ENCODE data around the gene CCDC69.

Gene CCDC69

DNA sequence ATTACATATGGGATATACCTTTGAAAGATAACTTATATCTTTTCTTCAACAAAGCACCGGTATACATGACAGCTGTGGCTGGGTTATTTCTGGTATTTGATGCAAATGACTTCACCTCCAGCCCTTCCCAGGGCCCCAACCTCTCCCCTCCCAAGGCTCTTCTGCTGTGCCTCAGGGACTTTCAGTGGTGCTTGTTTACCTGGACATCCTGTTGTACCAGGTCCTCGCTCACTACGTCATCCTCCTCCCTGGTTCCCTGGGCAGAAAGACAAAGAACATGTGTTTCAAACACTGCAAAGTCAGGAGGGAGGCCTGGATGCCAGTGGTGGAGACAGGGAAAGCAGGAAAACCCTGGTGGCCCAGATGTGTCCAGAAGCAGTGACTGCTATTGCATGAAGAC lies 89.7 kb downstream of the CCDC69 start:
- peak overlapping the region; percentile 4; the same call in 1 of the 2 replicates for H3K9ac ChIP-seq (ENCODE audit: low read length)
- no peaks in the 10 kb centered on the region for H3K9me3 ChIP-seq (ENCODE audit: insufficient read depth, low read length)
- H4K20me1 ChIP-seq (ENCODE audit: low read depth, low read length): no peaks in the 10 kb centered on the region
- no peaks in the 10 kb centered on the region for H3K9me2 ChIP-seq (replicated peaks; ENCODE audit: insufficient read depth, low read length)
- H3K79me2 ChIP-seq (ENCODE audit: insufficient read depth, low read length): no peaks in the 10 kb centered on the region
- no peaks in the 10 kb centered on the region for H3F3A ChIP-seq (ENCODE audit: insufficient read depth)
- no peak overlapping the region for H2AFZ ChIP-seq (ENCODE audit: low read depth, low read length, severe bottlenecking)
- TF ChIP-seq EZH2phosphoT487 (conservative IDR thresholded peaks at IDR 0.05; ENCODE audit: low read length): no peak
- TF ChIP-seq CTCF (IDR thresholded peaks at IDR 0.05; ENCODE audit: insufficient read depth, low read length, poor library complexity, severe bottlenecking): no peak
- no peaks in the 10 kb centered on the region for H3K36me3 ChIP-seq (ENCODE audit: low read length)
- H3K4me3 ChIP-seq (ENCODE audit: insufficient read depth, low read length, poor library complexity, severe bottlenecking): no peak overlapping the region
- H3K4me2 ChIP-seq (ENCODE audit: low read depth, low read length, poor library complexity, severe bottlenecking): peak overlapping the region; percentile 32
- H3K27me3 ChIP-seq (ENCODE audit: low read length): no peaks in the 10 kb centered on the region
- no peak overlapping the region for H3K27ac ChIP-seq (ENCODE audit: low read depth, low read length)

GRCh38 chr5:151132963-151133362 lies 90.9 kb downstream of the CCDC69 start:
- no peak for TF ChIP-seq CTCF (IDR thresholded peaks at IDR 0.05; ENCODE audit: insufficient read depth, low read length, poor library complexity, severe bottlenecking)
- no peak for TF ChIP-seq EZH2phosphoT487 (conservative IDR thresholded peaks at IDR 0.05; ENCODE audit: low read length)

More at GRCh38 chr5:151132963-151133362, 90.9 kb downstream of the CCDC69 start:
- Histone ChIP-seq H3F3A (ENCODE audit: insufficient read depth) (no peaks in the 10 kb centered on the region), H3K36me3 (ENCODE audit: low read length) (0 out of 2 replicates have a peak, but pooled peaks cover 2% of the 10 kb centered on the region), H3K9me3 (ENCODE audit: insufficient read depth, low read length) (no peaks in the 10 kb centered on the region), H3K27ac (ENCODE audit: low read depth, low read length) (no peak overlapping the region), H3K79me2 (ENCODE audit: insufficient read depth, low read length) (no peaks in the 10 kb centered on the region), H3K4me2 (ENCODE audit: low read depth, low read length, poor library complexity, severe bottlenecking) (no peak overlapping the region), H2AFZ (ENCODE audit: low read depth, low read length, severe bottlenecking) (no peak overlapping the region), H4K20me1 (ENCODE audit: low read depth, low read length) (no peaks in the 10 kb centered on the region), H3K27me3 (ENCODE audit: low read length) (no peaks in the 10 kb centered on the region), H3K9me2 (replicated peaks; ENCODE audit: insufficient read depth, low read length) (no peaks in the 10 kb centered on the region), H3K4me3 (ENCODE audit: insufficient read depth, low read length, poor library complexity, severe bottlenecking) (no peak overlapping the region), H3K9ac (ENCODE audit: low read length) (no peak overlapping the region)
